SK-N-SH treated with all-trans-retinoic acid at 6 μM for 48 hours (cell line): ENCODE data around the gene CDKN2C.
"Not testable (repeated sequence)": the region's sequence is repeated elsewhere in the genome, so short reads cannot be mapped to it uniquely, and the experiment has no call there.

Experiments used
- ATAC-seq: fragments of 200-7000 bp; cut with Tn5 transposase; 3 replicates; pipeline ENCODE4 v1.9.1; 2020; ENCODE audit warnings: mild to moderate bottlenecking, moderate library complexity
- ARNTL ChIP-seq: fragments of 450-650 bp; formaldehyde crosslinking; IDR thresholded peaks from 2 replicates; pipeline ENCODE4 v1.5.0; 2020; ENCODE audit warnings: low read depth, mild to moderate bottlenecking, moderate library complexity, borderline replicate concordance
- BACH2 ChIP-seq: fragments of 250-450 bp; sonication (Bioruptor Pico); IDR thresholded peaks from 2 replicates; pipeline ENCODE4 v1.9.0; 2021; ENCODE audit warnings: mild to moderate bottlenecking, borderline replicate concordance
- CSDC2 ChIP-seq: fragments of 250-450 bp; sonication (Bioruptor Pico); IDR thresholded peaks from 2 replicates; pipeline ENCODE4 v1.5.0; 2020; ENCODE audit warnings: mild to moderate bottlenecking, moderate library complexity
- ESRRG ChIP-seq: fragments of 250-450 bp; sonication (Bioruptor Pico); IDR thresholded peaks from 2 replicates; pipeline ENCODE4 v1.6.1; 2021; ENCODE audit warnings: mild to moderate bottlenecking
- GLIS3 ChIP-seq: fragments of 250-450 bp; sonication (Bioruptor Pico); IDR thresholded peaks from 2 replicates; pipeline ENCODE4 v1.5.0; 2020; ENCODE audit warnings: mild to moderate bottlenecking, moderate library complexity
- ISL1 ChIP-seq: fragments of 250-450 bp; sonication (Bioruptor Pico); IDR thresholded peaks from 2 replicates; pipeline ENCODE4 v2.1.2; 2022; ENCODE audit warnings: mild to moderate bottlenecking, moderate library complexity
- OSR1 ChIP-seq: fragments of 250-450 bp; sonication (Bioruptor Pico); IDR thresholded peaks from 2 replicates; pipeline ENCODE4 v1.8.0; 2022; ENCODE audit warnings: moderate library complexity, mild to moderate bottlenecking, inconsistent platforms
- PPARA ChIP-seq: fragments of 250-450 bp; sonication (Bioruptor Pico); IDR thresholded peaks from 2 replicates; pipeline ENCODE4 v1.5.0; 2020; ENCODE audit warnings: mild to moderate bottlenecking, borderline replicate concordance
- RARB ChIP-seq: fragments of 250-450 bp; sonication (Bioruptor Pico); IDR thresholded peaks from 2 replicates; pipeline ENCODE4 v1.8.0; 2021; ENCODE audit warnings: mild to moderate bottlenecking, moderate library complexity
- SNAI2 ChIP-seq: fragments of 250-450 bp; sonication (Bioruptor Pico); IDR thresholded peaks from 2 replicates; pipeline ENCODE4 v1.5.0; 2020; ENCODE audit warnings: mild to moderate bottlenecking, moderate library complexity
- TCF4 ChIP-seq: fragments of 250-450 bp; sonication (Bioruptor Pico); IDR thresholded peaks from 2 replicates; pipeline ENCODE4 v1.8.0; 2021; ENCODE audit warnings: mild to moderate bottlenecking, moderate library complexity, borderline replicate concordance
- TOX ChIP-seq: fragments of 250-450 bp; sonication (Bioruptor Pico); IDR thresholded peaks from 2 replicates; pipeline ENCODE4 v1.8.0; 2021; ENCODE audit warnings: mild to moderate bottlenecking, moderate library complexity, borderline replicate concordance
- ZC3H10 ChIP-seq: fragments of 250-450 bp; sonication (Bioruptor Pico); IDR thresholded peaks from 2 replicates; pipeline ENCODE4 v1.5.1; 2021; ENCODE audit warnings: mild to moderate bottlenecking, moderate library complexity
- ZFP3 ChIP-seq: fragments of 250-450 bp; sonication (Bioruptor Pico); IDR thresholded peaks from 2 replicates; pipeline ENCODE4 v1.5.0; 2020; ENCODE audit warnings: mild to moderate bottlenecking, moderate library complexity
- ZFP30 ChIP-seq: fragments of 450-650 bp; formaldehyde crosslinking; IDR thresholded peaks from 2 replicates; pipeline ENCODE4 v1.5.0; 2022; ENCODE audit warnings: mild to moderate bottlenecking, moderate library complexity
- ZNF565 ChIP-seq: fragments of 450-650 bp; formaldehyde crosslinking; conservative IDR thresholded peaks from 2 replicates; pipeline ENCODE4 v1.5.0; 2020; ENCODE audit warnings: low read depth, mild to moderate bottlenecking, moderate library complexity
- ZNF70 ChIP-seq: fragments of 450-650 bp; formaldehyde crosslinking; IDR thresholded peaks from 2 replicates; pipeline ENCODE4 v1.5.0; 2020; ENCODE audit warnings: mild to moderate bottlenecking, moderate library complexity
- ZNF8 ChIP-seq: fragments of 450-650 bp; formaldehyde crosslinking; IDR thresholded peaks from 2 replicates; pipeline ENCODE4 v1.5.0; 2020; ENCODE audit warnings: mild to moderate bottlenecking, moderate library complexity
- TF ChIP-seq, protein P1 (sequence below): fragments of 250-450 bp; sonication (Bioruptor Pico); IDR thresholded peaks from 2 replicates; pipeline ENCODE4 v1.8.0; 2020; ENCODE audit warnings: mild to moderate bottlenecking, moderate library complexity, borderline replicate concordance
- TF ChIP-seq, protein P2 (sequence below): fragments of 250-450 bp; sonication (Bioruptor Pico); IDR thresholded peaks from 2 replicates; pipeline ENCODE4 v1.5.1; 2020; ENCODE audit warnings: low read depth, mild to moderate bottlenecking, moderate library complexity
- TF ChIP-seq, protein P3 (sequence below): fragments of 250-450 bp; sonication (Bioruptor Pico); IDR thresholded peaks from 2 replicates; pipeline ENCODE4 v1.5.1; 2021; ENCODE audit warnings: mild to moderate bottlenecking, moderate library complexity
- TF ChIP-seq, protein P4 (sequence below): fragments of 250-450 bp; sonication (Bioruptor Pico); IDR thresholded peaks from 2 replicates; pipeline ENCODE4 v1.8.0; 2021; ENCODE audit warnings: low read depth, mild to moderate bottlenecking, moderate library complexity, borderline replicate concordance
- TF ChIP-seq, protein P5 (sequence below): fragments of 250-450 bp; sonication (Bioruptor Pico); IDR thresholded peaks from 2 replicates; pipeline ENCODE4 v1.5.0; 2020; ENCODE audit warnings: mild to moderate bottlenecking, moderate library complexity

The CDKN2C gene

DNA sequence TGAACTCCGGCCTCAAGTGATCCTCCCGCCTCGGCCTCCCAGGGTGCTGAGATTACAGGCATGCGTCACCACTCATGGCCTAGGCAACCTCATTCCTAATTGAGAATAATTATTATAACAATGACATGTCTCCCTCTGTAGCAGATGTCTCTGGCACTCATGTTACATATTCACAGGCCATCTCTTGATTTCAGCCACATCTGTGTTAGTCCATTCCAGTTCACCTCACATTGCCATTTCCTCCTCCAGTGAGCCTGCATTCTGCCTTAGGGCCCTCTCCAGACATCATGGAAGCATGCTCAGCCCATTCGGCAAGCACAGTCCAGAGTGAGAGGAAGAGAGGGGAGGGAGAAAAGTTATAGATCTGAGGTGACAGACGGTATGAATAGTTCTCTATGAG, 32.5 kb downstream of the CDKN2C start:
- TF ChIP-seq ZNF8 (CRISPR knock-in tag) (no peak), TOX (CRISPR knock-in tag) (no peak), ZC3H10 (CRISPR knock-in tag) (no peak), ARNTL (CRISPR knock-in tag) (no peak), CSDC2 (CRISPR knock-in tag) (no peak), ZFP30 (CRISPR knock-in tag) (no peak), GLIS3 (no peak), BACH2 (CRISPR knock-in tag) (no peak), RARB (CRISPR knock-in tag) (no peak), ZFP3 (CRISPR knock-in tag) (no peak), TCF4 (CRISPR knock-in tag) (no peak), OSR1 (CRISPR knock-in tag) (no peak), ESRRG (CRISPR knock-in tag) (no peak), ISL1 (CRISPR knock-in tag) (no peak)
- TF ChIP-seq, protein P1, sequence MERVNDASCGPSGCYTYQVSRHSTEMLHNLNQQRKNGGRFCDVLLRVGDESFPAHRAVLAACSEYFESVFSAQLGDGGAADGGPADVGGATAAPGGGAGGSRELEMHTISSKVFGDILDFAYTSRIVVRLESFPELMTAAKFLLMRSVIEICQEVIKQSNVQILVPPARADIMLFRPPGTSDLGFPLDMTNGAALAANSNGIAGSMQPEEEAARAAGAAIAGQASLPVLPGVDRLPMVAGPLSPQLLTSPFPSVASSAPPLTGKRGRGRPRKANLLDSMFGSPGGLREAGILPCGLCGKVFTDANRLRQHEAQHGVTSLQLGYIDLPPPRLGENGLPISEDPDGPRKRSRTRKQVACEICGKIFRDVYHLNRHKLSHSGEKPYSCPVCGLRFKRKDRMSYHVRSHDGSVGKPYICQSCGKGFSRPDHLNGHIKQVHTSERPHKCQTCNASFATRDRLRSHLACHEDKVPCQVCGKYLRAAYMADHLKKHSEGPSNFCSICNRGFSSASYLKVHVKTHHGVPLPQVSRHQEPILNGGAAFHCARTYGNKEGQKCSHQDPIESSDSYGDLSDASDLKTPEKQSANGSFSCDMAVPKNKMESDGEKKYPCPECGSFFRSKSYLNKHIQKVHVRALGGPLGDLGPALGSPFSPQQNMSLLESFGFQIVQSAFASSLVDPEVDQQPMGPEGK (CRISPR knock-in tag) = no peak
- TF ChIP-seq, protein P2, sequence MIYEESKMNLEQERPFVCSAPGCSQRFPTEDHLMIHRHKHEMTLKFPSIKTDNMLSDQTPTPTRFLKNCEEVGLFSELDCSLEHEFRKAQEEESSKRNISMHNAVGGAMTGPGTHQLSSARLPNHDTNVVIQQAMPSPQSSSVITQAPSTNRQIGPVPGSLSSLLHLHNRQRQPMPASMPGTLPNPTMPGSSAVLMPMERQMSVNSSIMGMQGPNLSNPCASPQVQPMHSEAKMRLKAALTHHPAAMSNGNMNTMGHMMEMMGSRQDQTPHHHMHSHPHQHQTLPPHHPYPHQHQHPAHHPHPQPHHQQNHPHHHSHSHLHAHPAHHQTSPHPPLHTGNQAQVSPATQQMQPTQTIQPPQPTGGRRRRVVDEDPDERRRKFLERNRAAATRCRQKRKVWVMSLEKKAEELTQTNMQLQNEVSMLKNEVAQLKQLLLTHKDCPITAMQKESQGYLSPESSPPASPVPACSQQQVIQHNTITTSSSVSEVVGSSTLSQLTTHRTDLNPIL (CRISPR knock-in tag) = no peak
- TF ChIP-seq, protein P3, sequence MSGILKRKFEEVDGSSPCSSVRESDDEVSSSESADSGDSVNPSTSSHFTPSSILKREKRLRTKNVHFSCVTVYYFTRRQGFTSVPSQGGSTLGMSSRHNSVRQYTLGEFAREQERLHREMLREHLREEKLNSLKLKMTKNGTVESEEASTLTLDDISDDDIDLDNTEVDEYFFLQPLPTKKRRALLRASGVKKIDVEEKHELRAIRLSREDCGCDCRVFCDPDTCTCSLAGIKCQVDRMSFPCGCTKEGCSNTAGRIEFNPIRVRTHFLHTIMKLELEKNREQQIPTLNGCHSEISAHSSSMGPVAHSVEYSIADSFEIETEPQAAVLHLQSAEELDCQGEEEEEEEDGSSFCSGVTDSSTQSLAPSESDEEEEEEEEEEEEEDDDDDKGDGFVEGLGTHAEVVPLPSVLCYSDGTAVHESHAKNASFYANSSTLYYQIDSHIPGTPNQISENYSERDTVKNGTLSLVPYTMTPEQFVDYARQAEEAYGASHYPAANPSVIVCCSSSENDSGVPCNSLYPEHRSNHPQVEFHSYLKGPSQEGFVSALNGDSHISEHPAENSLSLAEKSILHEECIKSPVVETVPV = no peak
- TF ChIP-seq, protein P4, sequence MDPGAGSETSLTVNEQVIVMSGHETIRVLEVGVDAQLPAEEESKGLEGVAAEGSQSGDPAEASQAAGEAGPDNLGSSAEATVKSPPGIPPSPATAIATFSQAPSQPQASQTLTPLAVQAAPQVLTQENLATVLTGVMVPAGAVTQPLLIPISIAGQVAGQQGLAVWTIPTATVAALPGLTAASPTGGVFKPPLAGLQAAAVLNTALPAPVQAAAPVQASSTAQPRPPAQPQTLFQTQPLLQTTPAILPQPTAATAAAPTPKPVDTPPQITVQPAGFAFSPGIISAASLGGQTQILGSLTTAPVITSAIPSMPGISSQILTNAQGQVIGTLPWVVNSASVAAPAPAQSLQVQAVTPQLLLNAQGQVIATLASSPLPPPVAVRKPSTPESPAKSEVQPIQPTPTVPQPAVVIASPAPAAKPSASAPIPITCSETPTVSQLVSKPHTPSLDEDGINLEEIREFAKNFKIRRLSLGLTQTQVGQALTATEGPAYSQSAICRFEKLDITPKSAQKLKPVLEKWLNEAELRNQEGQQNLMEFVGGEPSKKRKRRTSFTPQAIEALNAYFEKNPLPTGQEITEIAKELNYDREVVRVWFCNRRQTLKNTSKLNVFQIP (CRISPR knock-in tag) = no peak
- TF ChIP-seq, protein P5, sequence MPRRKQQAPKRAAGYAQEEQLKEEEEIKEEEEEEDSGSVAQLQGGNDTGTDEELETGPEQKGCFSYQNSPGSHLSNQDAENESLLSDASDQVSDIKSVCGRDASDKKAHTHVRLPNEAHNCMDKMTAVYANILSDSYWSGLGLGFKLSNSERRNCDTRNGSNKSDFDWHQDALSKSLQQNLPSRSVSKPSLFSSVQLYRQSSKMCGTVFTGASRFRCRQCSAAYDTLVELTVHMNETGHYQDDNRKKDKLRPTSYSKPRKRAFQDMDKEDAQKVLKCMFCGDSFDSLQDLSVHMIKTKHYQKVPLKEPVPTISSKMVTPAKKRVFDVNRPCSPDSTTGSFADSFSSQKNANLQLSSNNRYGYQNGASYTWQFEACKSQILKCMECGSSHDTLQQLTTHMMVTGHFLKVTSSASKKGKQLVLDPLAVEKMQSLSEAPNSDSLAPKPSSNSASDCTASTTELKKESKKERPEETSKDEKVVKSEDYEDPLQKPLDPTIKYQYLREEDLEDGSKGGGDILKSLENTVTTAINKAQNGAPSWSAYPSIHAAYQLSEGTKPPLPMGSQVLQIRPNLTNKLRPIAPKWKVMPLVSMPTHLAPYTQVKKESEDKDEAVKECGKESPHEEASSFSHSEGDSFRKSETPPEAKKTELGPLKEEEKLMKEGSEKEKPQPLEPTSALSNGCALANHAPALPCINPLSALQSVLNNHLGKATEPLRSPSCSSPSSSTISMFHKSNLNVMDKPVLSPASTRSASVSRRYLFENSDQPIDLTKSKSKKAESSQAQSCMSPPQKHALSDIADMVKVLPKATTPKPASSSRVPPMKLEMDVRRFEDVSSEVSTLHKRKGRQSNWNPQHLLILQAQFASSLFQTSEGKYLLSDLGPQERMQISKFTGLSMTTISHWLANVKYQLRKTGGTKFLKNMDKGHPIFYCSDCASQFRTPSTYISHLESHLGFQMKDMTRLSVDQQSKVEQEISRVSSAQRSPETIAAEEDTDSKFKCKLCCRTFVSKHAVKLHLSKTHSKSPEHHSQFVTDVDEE = no peak
- no peak for ATAC-seq

DNA sequence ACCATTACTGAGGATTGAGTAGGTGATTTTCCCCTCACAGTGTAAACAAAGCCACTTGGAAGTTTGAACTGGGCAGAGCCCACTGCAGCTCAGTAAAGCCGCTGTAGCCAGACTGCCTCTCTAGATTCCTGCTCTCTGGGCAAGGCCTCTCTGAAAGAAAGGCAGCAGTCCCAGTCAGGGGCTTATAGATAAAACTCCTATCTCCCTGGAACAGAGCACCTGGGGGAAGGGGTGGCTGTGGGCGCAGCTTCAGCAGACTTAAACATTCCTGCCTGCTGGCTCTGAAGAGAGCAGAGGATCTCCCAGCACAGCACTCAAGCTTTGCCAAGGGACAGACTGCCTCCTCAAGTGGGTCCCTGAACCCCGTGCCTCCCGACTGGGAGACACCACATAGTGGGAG, 35.5 kb downstream of the CDKN2C start:
- not testable (repeated sequence) for ATAC-seq

DNA sequence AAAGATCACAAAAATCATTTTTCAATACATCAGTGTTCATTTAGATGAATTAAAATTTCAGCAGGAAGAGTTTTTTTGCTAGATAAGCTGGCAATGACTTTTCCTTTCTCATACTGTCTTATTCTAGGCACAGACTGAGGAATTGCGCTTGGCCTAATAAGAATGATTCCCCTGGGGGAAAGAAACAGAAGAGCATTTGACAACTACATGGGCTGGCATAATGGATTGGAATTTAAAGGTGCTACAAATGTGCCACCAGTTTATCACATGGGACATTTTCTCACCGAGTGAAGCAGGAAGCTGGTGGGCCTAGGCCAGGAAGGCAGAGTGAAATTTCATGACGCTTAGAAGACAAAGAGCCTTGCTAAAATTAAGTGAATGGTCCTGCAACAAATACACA, 39.3 kb downstream of the CDKN2C start:
- ATAC-seq = no peak
- TF ChIP-seq GLIS3 (no peak), ISL1 (CRISPR knock-in tag) (no peak), TCF4 (CRISPR knock-in tag) (no peak), ZNF70 (no peak), ARNTL (CRISPR knock-in tag) (no peak), ZNF565 (no peak), ZC3H10 (CRISPR knock-in tag) (no peak), ZFP3 (CRISPR knock-in tag) (no peak), RARB (CRISPR knock-in tag) (no peak), SNAI2 (CRISPR knock-in tag) (no peak), PPARA (CRISPR knock-in tag) (no peak), ZFP30 (CRISPR knock-in tag) (no peak), OSR1 (CRISPR knock-in tag) (no peak)
- TF ChIP-seq, protein P1 (CRISPR knock-in tag) = no peak
- TF ChIP-seq, protein P4 (CRISPR knock-in tag) = no peak
